H9 (cell line): ENCODE data around the gene TRPV5. TPM values are rescaled to one million over a fixed set of nuclear protein-coding genes. Genes with fewer than 3 reads are reported as not detected.

Experiments
- DNase-seq: peaks from one replicate; pipeline ENCODE4 v3.0.0-alpha.2; 2017
- H2AFZ ChIP-seq: one replicate; pipeline ENCODE4 v1.6.1; 2013; ENCODE audit warnings: mild to moderate bottlenecking, low read length, control low read depth, moderate library complexity
- H2AK5ac ChIP-seq: 2 replicates; pipeline ENCODE4 v1.6.1; 2013; ENCODE audit warnings: low read length, control low read depth, mixed read lengths; ENCODE audit not compliant: insufficient read length
- H2BK120ac ChIP-seq: one replicate; pipeline ENCODE4 v1.6.1; 2013; ENCODE audit warnings: low read depth, mild to moderate bottlenecking, low read length, control low read depth, inconsistent platforms; ENCODE audit not compliant: poor library complexity, severe bottlenecking
- H2BK12ac ChIP-seq: 2 replicates; pipeline ENCODE4 v1.6.1; 2013; ENCODE audit warnings: low read length, control low read depth, mixed read lengths, low read depth; ENCODE audit not compliant: insufficient read length
- H2BK15ac ChIP-seq: 2 replicates; pipeline ENCODE4 v1.6.1; 2013; ENCODE audit warnings: low read depth, low read length, control low read depth
- H2BK20ac ChIP-seq: one replicate; pipeline ENCODE4 v1.6.1; 2013; ENCODE audit warnings: low read depth, mild to moderate bottlenecking, low read length, control low read depth, inconsistent platforms; ENCODE audit not compliant: poor library complexity, severe bottlenecking
- H2BK5ac ChIP-seq: 2 replicates; pipeline ENCODE4 v1.6.1; 2013; ENCODE audit warnings: low read length, control low read depth, mixed read lengths; ENCODE audit not compliant: insufficient read length
- H3K14ac ChIP-seq: 2 replicates; pipeline ENCODE4 v1.6.1; 2013; ENCODE audit warnings: low read length, control low read depth; ENCODE audit not compliant: insufficient read depth
- H3K18ac ChIP-seq: 2 replicates; pipeline ENCODE4 v1.6.1; 2013; ENCODE audit warnings: low read depth, mild to moderate bottlenecking, mixed read lengths, low read length, control low read depth; ENCODE audit not compliant: insufficient read length
- H3K23ac ChIP-seq: 2 replicates; pipeline ENCODE4 v1.6.1; 2013; ENCODE audit warnings: low read length, control low read depth, mixed read lengths, low read depth; ENCODE audit not compliant: insufficient read length
- H3K23me2 ChIP-seq: 2 replicates; pipeline ENCODE4 v1.6.1; 2013; ENCODE audit warnings: low read depth, mild to moderate bottlenecking, mixed read lengths, low read length, control low read depth; ENCODE audit not compliant: insufficient read length, poor library complexity, severe bottlenecking
- H3K27ac ChIP-seq: 2 replicates; pipeline ENCODE4 v1.5.1; 2013; ENCODE audit warnings: low read length, control low read depth, mixed read lengths, low read depth; ENCODE audit not compliant: insufficient read length
- H3K27me3 ChIP-seq: 2 replicates; pipeline ENCODE4 v1.6.1; 2013; ENCODE audit warnings: low read length, control low read depth, inconsistent platforms; ENCODE audit not compliant: insufficient read depth
- H3K4ac ChIP-seq: 2 replicates; pipeline ENCODE4 v1.6.1; 2013; ENCODE audit warnings: low read depth, mild to moderate bottlenecking, control low read depth, inconsistent platforms, low read length, moderate library complexity
- H3K4me1 ChIP-seq: 2 replicates; pipeline ENCODE4 v1.6.1; 2013; ENCODE audit warnings: low read length, control low read depth, inconsistent platforms; ENCODE audit not compliant: insufficient read depth
- H3K4me2 ChIP-seq: 2 replicates; pipeline ENCODE4 v1.6.1; 2013; ENCODE audit warnings: low read length, control low read depth, mixed read lengths; ENCODE audit not compliant: insufficient read length, insufficient read depth
- H3K56ac ChIP-seq: 2 replicates; pipeline ENCODE4 v1.6.1; 2013; ENCODE audit warnings: low read depth, mild to moderate bottlenecking, mixed read lengths, low read length, control low read depth; ENCODE audit not compliant: insufficient read length
- H3K79me1 ChIP-seq: 2 replicates; pipeline ENCODE4 v1.6.1; 2013; ENCODE audit warnings: low read depth, mild to moderate bottlenecking, moderate library complexity, low read length, control low read depth, inconsistent platforms; ENCODE audit not compliant: insufficient read depth, poor library complexity, severe bottlenecking
- H3K79me2 ChIP-seq: 2 replicates; pipeline ENCODE4 v1.6.1; 2013; ENCODE audit warnings: low read length, control low read depth, inconsistent platforms; ENCODE audit not compliant: insufficient read depth
- H3K9ac ChIP-seq: 2 replicates; pipeline ENCODE4 v1.6.1; 2013; ENCODE audit warnings: low read length, control low read depth, mixed read lengths; ENCODE audit not compliant: insufficient read length; ENCODE audit errors: extremely low read depth
- H3K9me3 ChIP-seq: one replicate; pipeline ENCODE4 v1.6.1; 2013; ENCODE audit warnings: low read depth, low read length, inconsistent platforms; ENCODE audit not compliant: control insufficient read depth
- H3T11ph ChIP-seq: one replicate; pipeline ENCODE4 v1.6.1; 2013; ENCODE audit warnings: mild to moderate bottlenecking, low read length, control low read depth, inconsistent platforms
- H4K20me1 ChIP-seq: one replicate; pipeline ENCODE4 v1.6.1; 2013; ENCODE audit not compliant: control insufficient read depth, insufficient read length, insufficient read depth
- H4K5ac ChIP-seq: 2 replicates; pipeline ENCODE4 v1.6.1; 2013; ENCODE audit warnings: low read depth, mild to moderate bottlenecking, mixed read lengths, low read length, control low read depth; ENCODE audit not compliant: insufficient read length
- H4K8ac ChIP-seq: replicated peaks from 2 replicates; pipeline ENCODE4 v1.6.1; 2013; ENCODE audit warnings: low read length, control low read depth, mixed read lengths, low read depth; ENCODE audit not compliant: insufficient read length
- H4K91ac ChIP-seq: 2 replicates; pipeline ENCODE4 v1.6.1; 2013; ENCODE audit warnings: low read depth, mild to moderate bottlenecking, moderate library complexity, mixed read lengths, low read length, control low read depth; ENCODE audit not compliant: insufficient read length
- H3K27ac Mint-ChIP-seq, 3 experiments: 2 replicates in 2 of 3; 3 replicates in 1 of 3; pipeline ENCODE4 v1.8.0; 2020 to 2021; ENCODE audit warnings: mixed read lengths in 3 of 3, mild to moderate bottlenecking in 1 of 3, moderate library complexity in 1 of 3
- H3K27me3 Mint-ChIP-seq: 2 replicates; pipeline ENCODE4 v1.8.0; 2021; ENCODE audit warnings: low read depth, mild to moderate bottlenecking, moderate library complexity, mixed read lengths
- H3K36me3 Mint-ChIP-seq, 3 experiments: 2 replicates in 2 of 3; 3 replicates in 1 of 3; pipeline ENCODE4 v1.8.0; 2020 to 2021; ENCODE audit warnings: low read depth in 3 of 3, mixed read lengths in 3 of 3; ENCODE audit not compliant: insufficient read depth in 1 of 3
- H3K4me1 Mint-ChIP-seq, 2 experiments: 2 replicates each; pipeline ENCODE4 v1.8.0; 2020; ENCODE audit warnings: mixed read lengths in 2 of 2
- H3K4me3 Mint-ChIP-seq, 2 experiments: 2 replicates in 1 of 2; 3 replicates in 1 of 2; pipeline ENCODE4 v1.8.0; 2020 to 2021; ENCODE audit warnings: mild to moderate bottlenecking in 2 of 2, mixed read lengths in 2 of 2, moderate library complexity in 1 of 2
- H3K9me3 Mint-ChIP-seq, 2 experiments: 2 replicates in 1 of 2; 3 replicates in 1 of 2; pipeline ENCODE4 v1.8.0; 2020; ENCODE audit warnings: mild to moderate bottlenecking in 2 of 2, mixed read lengths in 2 of 2, moderate library complexity in 1 of 2
- WGBS: extraction: QIAGEN DNeasy Blood & Tissue Kit; methylation state at CpG from one replicate; pipeline ENCODE4 v1.1.7; 2013; ENCODE audit warnings: missing lambda C conversion rate, low lambda C conversion rate, mixed read lengths; ENCODE audit not compliant: insufficient read length; ENCODE audit errors: extremely low coverage; 5-methylcytosine and 5-hydroxymethylcytosine counted together
- total RNA-seq: library from RNA; stranded (reverse); gene quantifications from 2 replicates; pipeline ENCODE4 v1.2.1, GENCODE V29; 2021
- TF ChIP-seq, protein P1 (sequence below): fragments of 200-600 bp; sonication (generic); conservative IDR thresholded peaks from 3 replicates; pipeline ENCODE4 v1.8.0; 2021; ENCODE audit warnings: antibody characterized with exemption, mild to moderate bottlenecking

TRPV5 gene
- total RNA-seq, 1 experiment from 2014 or later = not detected

DNA sequence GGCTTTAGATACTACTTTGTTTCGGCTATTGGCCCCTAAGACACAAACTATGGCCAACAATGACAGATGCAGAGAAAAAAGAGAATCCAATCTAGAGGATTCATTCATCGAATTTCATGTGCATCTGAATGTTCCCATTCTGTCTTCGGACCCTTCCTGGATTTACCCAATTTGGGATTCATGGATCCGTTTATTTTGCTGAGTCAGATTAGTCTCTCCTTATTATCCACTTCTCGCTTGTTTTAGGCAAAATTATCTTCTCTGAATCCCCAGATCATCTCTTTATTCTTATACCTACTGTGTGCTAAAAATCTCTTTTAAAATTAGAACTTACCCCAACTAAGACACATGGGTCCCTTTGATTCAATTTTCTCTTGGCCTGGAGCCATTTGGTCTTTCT lies 54.5 kb downstream of the TRPV5 start:
- Mint-ChIP-seq H3K36me3 (peaks cover 0 to 2% (median under 1%) of the 10 kb centered on the region in 3 experiments; a peak in 2 of 7 replicates), H3K9me3 (peaks cover 0 to 6% of the 10 kb centered on the region in 2 experiments; a peak in 1 of 5 replicates), H3K27ac (no peak overlapping the region), H3K4me1 (no peaks in the 10 kb centered on the region), H3K4me3 (no peak overlapping the region), H3K27me3 (peaks cover 12% of the 10 kb centered on the region)
- H3K27ac ChIP-seq = no peak overlapping the region
- H4K91ac ChIP-seq = no peak overlapping the region
- no peak overlapping the region for H2BK5ac ChIP-seq
- TF ChIP-seq, protein P1, sequence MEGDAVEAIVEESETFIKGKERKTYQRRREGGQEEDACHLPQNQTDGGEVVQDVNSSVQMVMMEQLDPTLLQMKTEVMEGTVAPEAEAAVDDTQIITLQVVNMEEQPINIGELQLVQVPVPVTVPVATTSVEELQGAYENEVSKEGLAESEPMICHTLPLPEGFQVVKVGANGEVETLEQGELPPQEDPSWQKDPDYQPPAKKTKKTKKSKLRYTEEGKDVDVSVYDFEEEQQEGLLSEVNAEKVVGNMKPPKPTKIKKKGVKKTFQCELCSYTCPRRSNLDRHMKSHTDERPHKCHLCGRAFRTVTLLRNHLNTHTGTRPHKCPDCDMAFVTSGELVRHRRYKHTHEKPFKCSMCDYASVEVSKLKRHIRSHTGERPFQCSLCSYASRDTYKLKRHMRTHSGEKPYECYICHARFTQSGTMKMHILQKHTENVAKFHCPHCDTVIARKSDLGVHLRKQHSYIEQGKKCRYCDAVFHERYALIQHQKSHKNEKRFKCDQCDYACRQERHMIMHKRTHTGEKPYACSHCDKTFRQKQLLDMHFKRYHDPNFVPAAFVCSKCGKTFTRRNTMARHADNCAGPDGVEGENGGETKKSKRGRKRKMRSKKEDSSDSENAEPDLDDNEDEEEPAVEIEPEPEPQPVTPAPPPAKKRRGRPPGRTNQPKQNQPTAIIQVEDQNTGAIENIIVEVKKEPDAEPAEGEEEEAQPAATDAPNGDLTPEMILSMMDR = no peak
- H3K4me1 ChIP-seq = no peaks in the 10 kb centered on the region
- no peak overlapping the region for H2BK15ac ChIP-seq
- H3K27me3 ChIP-seq = no peaks in the 10 kb centered on the region
- H3K4ac ChIP-seq = no peak overlapping the region
- no peaks in the 10 kb centered on the region for H4K20me1 ChIP-seq
- DNase-seq = no peak
- no peaks in the 10 kb centered on the region for H3K23me2 ChIP-seq
- H3K79me1 ChIP-seq = no peaks in the 10 kb centered on the region
- H3K9ac ChIP-seq = no peak overlapping the region
- no peak overlapping the region for H3K18ac ChIP-seq
- no peak overlapping the region for H4K5ac ChIP-seq
- no peak overlapping the region for H2AK5ac ChIP-seq
- no peak overlapping the region for H2BK12ac ChIP-seq
- H2AFZ ChIP-seq = no peak overlapping the region
- H3K79me2 ChIP-seq = no peaks in the 10 kb centered on the region
- no peak overlapping the region for H2BK120ac ChIP-seq
- no peak overlapping the region for H3T11ph ChIP-seq
- no peaks in the 10 kb centered on the region for H3K9me3 ChIP-seq
- no peak overlapping the region for H3K23ac ChIP-seq
- WGBS = no CpG with 5 or more reads among the region's 5 CpGs
- H2BK20ac ChIP-seq = no peak overlapping the region
- no peak overlapping the region for H4K8ac ChIP-seq
- no peak overlapping the region for H3K4me2 ChIP-seq
- no peak overlapping the region for H3K56ac ChIP-seq
- H3K14ac ChIP-seq = no peak overlapping the region
